HEK293 (cell line): ENCODE results near the gene GPR162.

Experiments
- CTCF ChIP-seq: fragments of 450-650 bp; formaldehyde crosslinking; IDR thresholded peaks from 2 replicates; pipeline ENCODE4 v1.5.1; 2016; ENCODE audit warnings: missing biosample characterization, missing genetic modification characterization
- GLI2 ChIP-seq: fragments of 450-650 bp; formaldehyde crosslinking; IDR thresholded peaks from 2 replicates; pipeline ENCODE4; 2017; ENCODE audit warnings: missing biosample characterization, missing genetic modification characterization, low read depth, borderline replicate concordance
- KLF10 ChIP-seq: fragments of 450-650 bp; IDR thresholded peaks from 2 replicates; pipeline ENCODE4 v1.5.1; 2018; ENCODE audit warnings: missing biosample characterization, mild to moderate bottlenecking, missing genetic modification characterization
- REPIN1 ChIP-seq: fragments of 450-650 bp; formaldehyde crosslinking; IDR thresholded peaks from 2 replicates; pipeline ENCODE4 v1.5.1; 2017; ENCODE audit warnings: missing biosample characterization, missing genetic modification characterization, low read depth
- SCRT2 ChIP-seq: fragments of 450-650 bp; formaldehyde crosslinking; IDR thresholded peaks from 2 replicates; pipeline ENCODE4 v1.5.1; 2016; ENCODE audit warnings: missing biosample characterization, missing genetic modification characterization
- TCF7L2 ChIP-seq: IDR thresholded peaks from 2 replicates; pipeline ENCODE4 v1.6.1; 2011; ENCODE audit warnings: low read depth, mild to moderate bottlenecking, inconsistent platforms, low read length, moderate library complexity, borderline replicate concordance
- ZNF146 ChIP-seq: fragments of 450-650 bp; formaldehyde crosslinking; IDR thresholded peaks from 2 replicates; pipeline ENCODE4 v1.5.1; 2016; ENCODE audit warnings: missing biosample characterization, missing genetic modification characterization
- ZNF24 ChIP-seq: fragments of 450-650 bp; formaldehyde crosslinking; IDR thresholded peaks from 2 replicates; pipeline ENCODE4 v1.5.1; 2016; ENCODE audit warnings: missing biosample characterization, missing genetic modification characterization
- ZNF560 ChIP-seq: fragments of 450-650 bp; formaldehyde crosslinking; IDR thresholded peaks from 2 replicates; pipeline ENCODE4 v1.5.1; 2017; ENCODE audit warnings: missing biosample characterization, missing genetic modification characterization, borderline replicate concordance
- ZNF792 ChIP-seq: fragments of 450-650 bp; formaldehyde crosslinking; IDR thresholded peaks from 2 replicates; pipeline ENCODE4 v1.5.1; 2016; ENCODE audit warnings: missing biosample characterization, missing genetic modification characterization
- ZSCAN23 ChIP-seq: fragments of 450-650 bp; formaldehyde crosslinking; IDR thresholded peaks from 2 replicates; pipeline ENCODE4 v1.5.1; 2016; ENCODE audit warnings: missing biosample characterization, missing genetic modification characterization

GRCh38 chr12:6855322-6855721 lies 33.7 kb downstream of the GPR162 start:
- TF ChIP-seq CTCF (tag by site-specific recombination) (no peak), ZNF146 (tag by site-specific recombination) (no peak), KLF10 (no peak), REPIN1 (tag by site-specific recombination) (no peak), ZNF560 (tag by site-specific recombination) (no peak), GLI2 (tag by site-specific recombination) (no peak), SCRT2 (tag by site-specific recombination) (no peak), ZNF24 (tag by site-specific recombination) (no peak), ZSCAN23 (tag by site-specific recombination) (no peak), ZNF792 (tag by site-specific recombination) (no peak), TCF7L2 (no peak)
